ENCODE data around the gene C16orf92. TPM values are rescaled to one million over a fixed set of nuclear protein-coding genes. Genes with fewer than 3 reads are reported as not detected.

The C16orf92 gene
- total RNA-seq, 1 donor from 2014 or later: not detected

GRCh38 chr16:30046588-30046987, 23.6 kb downstream of the C16orf92 start:
- Histone ChIP-seq H3K4me3 (ENCODE audit: low read depth, low read length) (no peak overlapping the region), H3K36me3 (ENCODE audit: control insufficient read depth, insufficient read depth, low read length) (no peaks in the 10 kb centered on the region), H3K27me3 (ENCODE audit: control insufficient read depth, insufficient read depth, low read length) (peaks cover 2% of the 10 kb centered on the region)
- DNase-seq (ENCODE audit: low read depth): no peak
- no peak for TF ChIP-seq CTCF (IDR thresholded peaks at IDR 0.05; ENCODE audit: insufficient read depth, low read length, poor library complexity, severe bottlenecking)

DNA sequence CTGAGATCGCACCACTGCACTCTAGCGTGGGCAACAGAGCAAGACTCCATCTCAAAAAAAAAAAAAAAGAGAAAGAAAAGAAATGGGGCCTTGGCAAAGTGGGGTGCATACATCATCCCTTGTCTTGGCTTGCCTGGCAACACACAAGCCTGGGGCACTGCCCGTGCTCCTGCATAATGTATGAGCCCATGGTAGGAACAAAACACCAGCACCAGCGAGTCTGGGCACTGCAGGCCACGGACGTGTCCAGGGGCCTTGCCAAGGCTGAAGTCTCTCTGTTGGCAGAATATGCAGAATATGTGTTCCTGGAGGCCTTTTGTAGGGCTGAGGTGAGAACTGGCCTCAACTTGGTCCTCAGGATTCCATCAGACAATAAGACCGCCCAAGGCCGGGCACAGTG, 26.9 kb downstream of the C16orf92 start:
- H3K4me3 ChIP-seq (ENCODE audit: low read depth, low read length): no peak overlapping the region
- no peaks in the 10 kb centered on the region for H3K36me3 ChIP-seq (ENCODE audit: control insufficient read depth, insufficient read depth, low read length)
- H3K27me3 ChIP-seq (ENCODE audit: control insufficient read depth, insufficient read depth, low read length): peaks cover 2% of the 10 kb centered on the region
- DNase-seq (ENCODE audit: low read depth): no peak
- no peak for TF ChIP-seq CTCF (IDR thresholded peaks at IDR 0.05; ENCODE audit: insufficient read depth, low read length, poor library complexity, severe bottlenecking)

DNA sequence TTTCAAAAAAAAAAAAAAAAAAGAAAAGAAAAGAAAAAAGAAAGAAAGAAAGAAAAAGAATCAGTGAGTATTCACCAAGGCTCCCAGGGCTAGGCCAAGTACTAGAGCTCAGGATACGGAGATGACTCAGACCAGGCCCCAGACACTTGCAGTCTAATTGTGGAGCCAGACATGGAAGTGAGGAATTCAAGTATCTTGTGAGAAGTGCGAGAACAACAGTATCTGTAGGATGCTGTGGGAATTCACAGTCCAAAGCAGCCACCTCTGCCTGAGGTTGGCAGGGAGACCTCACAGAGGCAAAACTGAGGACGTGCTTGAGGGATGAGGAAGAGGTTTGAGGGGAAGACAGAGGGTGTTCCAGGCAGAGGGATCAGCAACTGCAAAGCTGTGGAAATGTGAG, 28.5 kb downstream of the C16orf92 start:
- no peaks in the 10 kb centered on the region for H3K27me3 ChIP-seq (ENCODE audit: control insufficient read depth, insufficient read depth, low read length)
- H3K4me3 ChIP-seq (ENCODE audit: low read depth, low read length): no peak overlapping the region
- TF ChIP-seq CTCF (IDR thresholded peaks at IDR 0.05; ENCODE audit: insufficient read depth, low read length, poor library complexity, severe bottlenecking): no peak
- H3K36me3 ChIP-seq (ENCODE audit: control insufficient read depth, insufficient read depth, low read length): no peaks in the 10 kb centered on the region
- DNase-seq (ENCODE audit: low read depth): no peak

- H3K36me3 ChIP-seq (ENCODE audit: control insufficient read depth, insufficient read depth, low read length): no peaks in the 10 kb centered on the region
- TF ChIP-seq CTCF (IDR thresholded peaks at IDR 0.05; ENCODE audit: insufficient read depth, low read length, poor library complexity, severe bottlenecking): no peak
- peak overlapping the region; percentile 94 for H3K4me3 ChIP-seq (ENCODE audit: low read depth, low read length)
- H3K27me3 ChIP-seq (ENCODE audit: control insufficient read depth, insufficient read depth, low read length): no peaks in the 10 kb centered on the region
- DNase-seq (ENCODE audit: low read depth): peak; percentile 32
Observed at GRCh38 chr16:30052671-30053372, 29.8 kb downstream of the C16orf92 start.

GRCh38 chr16:30053376-30054015, 30.5 kb downstream of the C16orf92 start:
- H3K36me3 ChIP-seq (ENCODE audit: control insufficient read depth, insufficient read depth, low read length): no peaks in the 10 kb centered on the region
- TF ChIP-seq CTCF (IDR thresholded peaks at IDR 0.05; ENCODE audit: insufficient read depth, low read length, poor library complexity, severe bottlenecking): no peak
- H3K4me3 ChIP-seq (ENCODE audit: low read depth, low read length): peak overlapping the region; percentile 94
- no peaks in the 10 kb centered on the region for H3K27me3 ChIP-seq (ENCODE audit: control insufficient read depth, insufficient read depth, low read length)
- no peak for DNase-seq (ENCODE audit: low read depth)
